Osteoblast (primary cell): Measurements from ENCODE around the gene P2RY14. TPM values are rescaled to one million over a fixed set of nuclear protein-coding genes. Genes with fewer than 3 reads are reported as not detected.
A peak's percentile ranks its signal among the peaks of the same experiment; 100 is the strongest.

Source experiments
- DNase-seq: peaks from one replicate; pipeline ENCODE4 v3.0.0; 2011; ENCODE audit warnings: low spot score, mixed read lengths; ENCODE audit not compliant: insufficient read length; ENCODE audit errors: missing footprints
- H2AFZ ChIP-seq: 2 replicates; pipeline ENCODE4 v1.6.0; 2011; ENCODE audit warnings: mild to moderate bottlenecking, low read length
- H3K27ac ChIP-seq: 2 replicates; pipeline ENCODE4 v1.5.1; 2011; ENCODE audit warnings: mild to moderate bottlenecking, low read depth, low read length, moderate library complexity
- H3K27me3 ChIP-seq: 2 replicates; pipeline ENCODE4 v1.6.0; 2012; ENCODE audit warnings: mild to moderate bottlenecking, control low read depth, inconsistent platforms, low read length, moderate library complexity; ENCODE audit not compliant: insufficient read depth
- H3K36me3 ChIP-seq: 2 replicates; pipeline ENCODE4 v1.5.1; 2011; ENCODE audit warnings: mild to moderate bottlenecking, low read length, control low read depth, moderate library complexity; ENCODE audit not compliant: insufficient read depth
- H3K4me1 ChIP-seq: 2 replicates; pipeline ENCODE4 v1.5.1; 2011; ENCODE audit warnings: mild to moderate bottlenecking, low read length, control low read depth, moderate library complexity; ENCODE audit not compliant: insufficient read depth
- H3K4me2 ChIP-seq: 2 replicates; pipeline ENCODE4 v1.6.0; 2011; ENCODE audit warnings: mild to moderate bottlenecking, low read length; ENCODE audit not compliant: insufficient read depth
- H3K4me3 ChIP-seq: fragments of 200-600 bp; sonication (generic); 3 replicates; pipeline ENCODE4 v1.5.1; 2012; ENCODE audit warnings: mild to moderate bottlenecking, low read length, inconsistent platforms; ENCODE audit not compliant: insufficient read depth
- H3K79me2 ChIP-seq: 2 replicates; pipeline ENCODE4 v1.6.0; 2012; ENCODE audit warnings: mild to moderate bottlenecking, low read length, control low read depth, inconsistent platforms; ENCODE audit not compliant: insufficient read depth
- H3K9me3 ChIP-seq: 2 replicates; pipeline ENCODE4 v1.5.1; 2011; ENCODE audit warnings: low read depth, low read length, control low read depth
- H4K20me1 ChIP-seq: 2 replicates; pipeline ENCODE4 v1.6.0; 2012; ENCODE audit warnings: mild to moderate bottlenecking, low read length, control low read depth; ENCODE audit not compliant: insufficient read depth
- CTCF ChIP-seq: IDR thresholded peaks from 2 replicates; pipeline ENCODE4 v1.5.1; 2011; ENCODE audit warnings: mild to moderate bottlenecking, low read depth, low read length, moderate library complexity; ENCODE audit errors: extremely low read depth
- total RNA-seq: library from RNA; depleted of rRNA; stranded (reverse); fragments of >200 nt; gene quantifications from 2 replicates; pipeline ENCODE4 v1.2.3, GENCODE V29; 2012

P2RY14 gene
- total RNA-seq, 1 donor: not detected

GRCh38 chr3:151307131-151307530 lies 28.8 kb upstream of the P2RY14 start:
- Histone ChIP-seq H3K4me1 (peaks cover 30% of the 10 kb centered on the region), H3K4me3 (no peak overlapping the region), H3K9me3 (no peaks in the 10 kb centered on the region), H3K4me2 (no peak overlapping the region), H3K36me3 (no peaks in the 10 kb centered on the region), H2AFZ (no peak overlapping the region), H4K20me1 (no peaks in the 10 kb centered on the region), H3K27ac (no peak overlapping the region), H3K79me2 (no peaks in the 10 kb centered on the region), H3K27me3 (no peaks in the 10 kb centered on the region)
- no peak for DNase-seq
- no peak for TF ChIP-seq CTCF

GRCh38 chr3:151306168-151306810 lies 27.9 kb upstream of the P2RY14 start:
- no peaks in the 10 kb centered on the region for H3K79me2 ChIP-seq
- H3K4me1 ChIP-seq: peaks cover 38% of the 10 kb centered on the region
- H3K27ac ChIP-seq: peak overlapping the region; percentile 56

GRCh38 chr3:151305775-151306151 lies 27.4 kb upstream of the P2RY14 start:
- peak overlapping the region; percentile 56 for H3K27ac ChIP-seq
- no peak for TF ChIP-seq CTCF
- H3K36me3 ChIP-seq: no peaks in the 10 kb centered on the region
- H3K79me2 ChIP-seq: no peaks in the 10 kb centered on the region
- H3K27me3 ChIP-seq: no peaks in the 10 kb centered on the region
- no peak for DNase-seq
- H3K9me3 ChIP-seq: no peaks in the 10 kb centered on the region
- peak overlapping the region; percentile 61 for H3K4me2 ChIP-seq
- H2AFZ ChIP-seq: no peak overlapping the region
- H3K4me1 ChIP-seq: peaks cover 40% of the 10 kb centered on the region
- peak overlapping the region; percentile 18 for H3K4me3 ChIP-seq
- H4K20me1 ChIP-seq: no peaks in the 10 kb centered on the region

More at GRCh38 chr3:151306168-151306810, 27.9 kb upstream of the P2RY14 start:
- Histone ChIP-seq H4K20me1 (no peaks in the 10 kb centered on the region), H2AFZ (no peak overlapping the region), H3K9me3 (no peaks in the 10 kb centered on the region), H3K4me3 (no peak overlapping the region), H3K4me2 (peak overlapping the region; percentile 61), H3K27me3 (no peaks in the 10 kb centered on the region), H3K36me3 (no peaks in the 10 kb centered on the region)
- no peak for TF ChIP-seq CTCF
- no peak for DNase-seq

- H3K4me3 ChIP-seq: peak overlapping the region; percentile 18
- no peak overlapping the region for H2AFZ ChIP-seq
Measured at GRCh38 chr3:151305060-151305774, 26.9 kb upstream of the P2RY14 start.

More at GRCh38 chr3:151305060-151305774, 26.9 kb upstream of the P2RY14 start:
- H3K27ac ChIP-seq: peak overlapping the region; percentile 56
- DNase-seq: peak; percentile 92
- H3K9me3 ChIP-seq: no peaks in the 10 kb centered on the region
- H3K4me2 ChIP-seq: peak overlapping the region; percentile 61
- H3K27me3 ChIP-seq: peaks cover under 1% of the 10 kb centered on the region
- no peaks in the 10 kb centered on the region for H4K20me1 ChIP-seq
- peaks cover 40% of the 10 kb centered on the region for H3K4me1 ChIP-seq
- H3K79me2 ChIP-seq: no peaks in the 10 kb centered on the region
- no peaks in the 10 kb centered on the region for H3K36me3 ChIP-seq
- TF ChIP-seq CTCF: peak; percentile 29
